HEK293 (cell line): ENCODE results near the gene EXOC7.

ENCODE experiments used
- CTCF ChIA-PET: fragments of 350-600 bp; formaldehyde crosslinking; extraction: SDS; loops from one replicate; lab custom pipeline; 2021; ENCODE audit warnings: antibody characterized with exemption; lab: Yijun Ruan, JAX
- POLR2A ChIA-PET: fragments of 300-600 bp; formaldehyde crosslinking; extraction: SDS; loops from one replicate; lab custom pipeline; 2020; ENCODE audit warnings: antibody characterized with exemption, inconsistent platforms; lab: Yijun Ruan, JAX
- H3K27ac ChIP-seq: fragments of 200-500 bp; sonication (Bioruptor generic); 2 replicates; pipeline ENCODE4 v1.5.1; 2014; ENCODE audit warnings: low read depth, low read length, control low read depth, inconsistent platforms; ENCODE audit errors: extremely low read depth
- H3K36me3 ChIP-seq, 2 experiments: fragments of 200-500 bp in 1 of 2; sonication (Bioruptor generic) in 1 of 2; 1 replicate in 1 of 2; 2 replicates in 1 of 2; pipeline ENCODE4 v1.5.1; 2014 to 2017; ENCODE audit warnings: inconsistent platforms in 2 of 2, low read length in 2 of 2; ENCODE audit not compliant: control insufficient read depth in 2 of 2, insufficient read depth in 1 of 2
- H3K4me1 ChIP-seq: fragments of 200-500 bp; sonication (Bioruptor generic); 2 replicates; pipeline ENCODE4 v1.5.1; 2014; ENCODE audit warnings: mild to moderate bottlenecking, low read length, inconsistent platforms; ENCODE audit not compliant: control insufficient read depth, insufficient read depth
- H3K4me3 ChIP-seq: 2 replicates; pipeline ENCODE4 v1.5.1; 2011; ENCODE audit warnings: low read depth, mild to moderate bottlenecking, control low read depth, low read length, moderate library complexity
- H3K9me3 ChIP-seq: fragments of 200-500 bp; sonication (Bioruptor generic); 2 replicates; pipeline ENCODE4 v1.5.1; 2014; ENCODE audit warnings: low read depth, low read length, inconsistent platforms; ENCODE audit not compliant: control insufficient read depth, insufficient read depth
- GLIS1 ChIP-seq: fragments of 450-650 bp; formaldehyde crosslinking; IDR thresholded peaks from 2 replicates; pipeline ENCODE4 v1.5.1; 2016; ENCODE audit warnings: missing biosample characterization, missing genetic modification characterization
- ZNF121 ChIP-seq: fragments of 450-650 bp; formaldehyde crosslinking; IDR thresholded peaks from 2 replicates; pipeline ENCODE4 v1.5.1; 2016; ENCODE audit warnings: missing biosample characterization, missing genetic modification characterization
- ZNF169 ChIP-seq: fragments of 450-650 bp; formaldehyde crosslinking; IDR thresholded peaks from 2 replicates; pipeline ENCODE4 v1.5.1; 2016; ENCODE audit warnings: missing biosample characterization, missing genetic modification characterization
- ZNF658 ChIP-seq: fragments of 450-650 bp; formaldehyde crosslinking; IDR thresholded peaks from 2 replicates; pipeline ENCODE4; 2016; ENCODE audit warnings: missing biosample characterization, missing genetic modification characterization
- ZNF76 ChIP-seq: fragments of 450-650 bp; formaldehyde crosslinking; IDR thresholded peaks from 2 replicates; pipeline ENCODE4; 2016; ENCODE audit warnings: low read depth, missing biosample characterization, missing genetic modification characterization, borderline replicate concordance
- ZNF776 ChIP-seq: fragments of 450-650 bp; formaldehyde crosslinking; IDR thresholded peaks from 2 replicates; pipeline ENCODE4 v1.5.0; 2017; ENCODE audit warnings: missing biosample characterization, missing genetic modification characterization, borderline replicate concordance
- TF ChIP-seq, protein P1 (sequence below): fragments of 450-650 bp; formaldehyde crosslinking; IDR thresholded peaks from 2 replicates; pipeline ENCODE4 v1.5.1; 2016; ENCODE audit warnings: missing biosample characterization, missing genetic modification characterization
- TF ChIP-seq, protein P2 (sequence below): fragments of 450-650 bp; formaldehyde crosslinking; conservative IDR thresholded peaks from 2 replicates; pipeline ENCODE4 v1.5.1; 2016; ENCODE audit warnings: low read depth, missing biosample characterization, missing genetic modification characterization
- TF ChIP-seq, protein P3 (sequence below): sonication (generic); formaldehyde crosslinking; IDR thresholded peaks from 2 replicates; pipeline ENCODE4 v1.8.1; 2022; ENCODE audit warnings: mild to moderate bottlenecking, moderate library complexity, missing genetic modification reagents

Gene EXOC7

DNA sequence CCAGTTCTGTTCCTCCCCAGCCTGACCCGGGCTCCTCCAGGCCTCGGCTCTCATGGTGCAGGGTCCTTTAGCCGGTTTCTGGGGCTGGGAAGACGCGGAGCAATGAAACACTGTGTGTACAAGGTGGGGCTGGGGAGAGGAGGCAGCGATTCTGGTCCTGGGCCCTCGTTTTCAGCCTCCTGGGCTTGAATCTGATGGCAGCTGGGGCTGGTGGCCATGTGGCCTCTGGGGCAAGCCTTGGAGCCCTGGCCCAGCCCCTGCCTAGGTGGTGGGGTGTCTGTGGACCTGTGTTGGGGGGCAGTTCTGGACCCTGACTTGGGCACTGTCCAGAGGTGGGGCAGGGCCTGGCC lies 33.4 kb upstream of the EXOC7 start:
- CTCF ChIA-PET, result interaction anchor here (0.7 kb wide), 1 partner anchor 12 kb away, joined by 3 read pairs; no protein-coding TSS in a partner anchor
- no peak overlapping the region for H3K27ac ChIP-seq
- POLR2A ChIA-PET, result no interaction called here

DNA sequence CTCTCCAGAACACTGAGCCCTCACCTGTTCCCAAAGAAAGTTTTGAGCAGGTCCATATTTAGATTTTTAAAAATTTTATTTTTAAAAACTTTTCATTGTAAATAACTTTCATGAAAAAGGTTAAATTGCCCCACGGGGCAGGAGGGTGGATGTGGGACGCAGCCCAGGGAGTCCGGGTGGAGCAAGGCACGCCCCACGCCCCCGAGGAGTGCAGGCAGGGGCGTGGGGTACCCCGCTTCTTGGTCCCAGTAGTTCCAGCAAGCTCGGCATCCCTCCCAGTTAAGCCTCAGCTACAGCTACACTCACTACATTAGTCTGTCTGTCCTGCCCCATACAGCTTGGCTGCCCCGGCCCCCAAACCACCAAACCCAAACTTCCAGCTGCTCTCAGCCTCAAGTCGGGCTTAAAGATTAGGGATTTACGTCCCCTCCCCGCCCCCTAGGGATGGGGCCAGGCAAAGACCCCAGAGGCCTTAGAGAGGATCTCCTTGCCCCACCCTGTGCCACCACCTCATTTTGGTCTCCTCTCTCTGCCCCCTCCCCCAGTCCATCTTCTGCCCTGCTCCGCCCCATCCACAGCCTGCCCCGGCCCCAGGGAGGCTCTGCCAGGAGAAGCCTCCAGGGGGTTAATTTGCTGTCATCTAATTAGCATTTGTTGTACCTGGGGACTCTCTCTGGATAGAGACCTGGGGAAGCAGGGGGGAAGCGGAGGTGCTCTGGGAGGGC lies 32.9 kb upstream of the EXOC7 start:
- TF ChIP-seq ZNF121 (tag by site-specific recombination) (0 out of 2 replicates have a peak, but pooled peaks have one; percentile 22), ZNF76 (tag by site-specific recombination) (no peak), GLIS1 (peak; percentile 22; the same call in 1 of the 2 replicates)
- TF ChIP-seq, protein P1, sequence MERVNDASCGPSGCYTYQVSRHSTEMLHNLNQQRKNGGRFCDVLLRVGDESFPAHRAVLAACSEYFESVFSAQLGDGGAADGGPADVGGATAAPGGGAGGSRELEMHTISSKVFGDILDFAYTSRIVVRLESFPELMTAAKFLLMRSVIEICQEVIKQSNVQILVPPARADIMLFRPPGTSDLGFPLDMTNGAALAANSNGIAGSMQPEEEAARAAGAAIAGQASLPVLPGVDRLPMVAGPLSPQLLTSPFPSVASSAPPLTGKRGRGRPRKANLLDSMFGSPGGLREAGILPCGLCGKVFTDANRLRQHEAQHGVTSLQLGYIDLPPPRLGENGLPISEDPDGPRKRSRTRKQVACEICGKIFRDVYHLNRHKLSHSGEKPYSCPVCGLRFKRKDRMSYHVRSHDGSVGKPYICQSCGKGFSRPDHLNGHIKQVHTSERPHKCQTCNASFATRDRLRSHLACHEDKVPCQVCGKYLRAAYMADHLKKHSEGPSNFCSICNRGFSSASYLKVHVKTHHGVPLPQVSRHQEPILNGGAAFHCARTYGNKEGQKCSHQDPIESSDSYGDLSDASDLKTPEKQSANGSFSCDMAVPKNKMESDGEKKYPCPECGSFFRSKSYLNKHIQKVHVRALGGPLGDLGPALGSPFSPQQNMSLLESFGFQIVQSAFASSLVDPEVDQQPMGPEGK, result 0 out of 2 replicates have a peak, but pooled peaks have one; percentile 22
- CTCF ChIA-PET, result no interaction called here

More for the DNA sequence above, 33.4 kb upstream of the EXOC7 start:
- no peak overlapping the region for H3K4me3 ChIP-seq
- no peaks in the 10 kb centered on the region for H3K36me3 ChIP-seq
- no peak for TF ChIP-seq ZNF169 (tag by site-specific recombination)
- TF ChIP-seq, protein P2, sequence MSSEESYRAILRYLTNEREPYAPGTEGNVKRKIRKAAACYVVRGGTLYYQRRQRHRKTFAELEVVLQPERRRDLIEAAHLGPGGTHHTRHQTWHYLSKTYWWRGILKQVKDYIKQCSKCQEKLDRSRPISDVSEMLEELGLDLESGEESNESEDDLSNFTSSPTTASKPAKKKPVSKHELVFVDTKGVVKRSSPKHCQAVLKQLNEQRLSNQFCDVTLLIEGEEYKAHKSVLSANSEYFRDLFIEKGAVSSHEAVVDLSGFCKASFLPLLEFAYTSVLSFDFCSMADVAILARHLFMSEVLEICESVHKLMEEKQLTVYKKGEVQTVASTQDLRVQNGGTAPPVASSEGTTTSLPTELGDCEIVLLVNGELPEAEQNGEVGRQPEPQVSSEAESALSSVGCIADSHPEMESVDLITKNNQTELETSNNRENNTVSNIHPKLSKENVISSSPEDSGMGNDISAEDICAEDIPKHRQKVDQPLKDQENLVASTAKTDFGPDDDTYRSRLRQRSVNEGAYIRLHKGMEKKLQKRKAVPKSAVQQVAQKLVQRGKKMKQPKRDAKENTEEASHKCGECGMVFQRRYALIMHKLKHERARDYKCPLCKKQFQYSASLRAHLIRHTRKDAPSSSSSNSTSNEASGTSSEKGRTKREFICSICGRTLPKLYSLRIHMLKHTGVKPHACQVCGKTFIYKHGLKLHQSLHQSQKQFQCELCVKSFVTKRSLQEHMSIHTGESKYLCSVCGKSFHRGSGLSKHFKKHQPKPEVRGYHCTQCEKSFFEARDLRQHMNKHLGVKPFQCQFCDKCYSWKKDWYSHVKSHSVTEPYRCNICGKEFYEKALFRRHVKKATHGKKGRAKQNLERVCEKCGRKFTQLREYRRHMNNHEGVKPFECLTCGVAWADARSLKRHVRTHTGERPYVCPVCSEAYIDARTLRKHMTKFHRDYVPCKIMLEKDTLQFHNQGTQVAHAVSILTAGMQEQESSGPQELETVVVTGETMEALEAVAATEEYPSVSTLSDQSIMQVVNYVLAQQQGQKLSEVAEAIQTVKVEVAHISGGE (tag by site-specific recombination), result no peak
- H3K9me3 ChIP-seq, result no peaks in the 10 kb centered on the region
- peaks cover 13% of the 10 kb centered on the region for H3K4me1 ChIP-seq

DNA sequence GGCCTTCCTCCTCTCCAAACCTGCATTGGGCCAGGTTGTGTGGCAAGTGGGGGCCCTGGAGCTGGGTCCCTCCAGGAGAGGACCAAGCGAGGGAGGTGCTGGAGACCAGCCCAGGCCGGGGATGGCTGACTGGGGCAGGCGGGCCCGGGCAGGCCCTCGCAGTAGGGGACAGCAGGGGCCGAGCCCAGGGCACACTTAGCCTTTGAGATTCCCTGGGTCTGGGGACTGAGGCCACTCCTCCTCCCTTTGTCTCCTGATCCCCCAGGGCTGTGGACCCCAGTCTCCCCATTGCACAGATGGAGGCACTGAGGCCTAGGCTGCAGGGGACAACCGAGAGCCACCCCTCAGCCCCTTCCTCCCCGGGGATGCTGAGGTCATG lies 32.2 kb upstream of the EXOC7 start:
- ChIA-PET POLR2A (interaction anchor here (1.2 kb wide), 1 partner anchor 12 kb away, joined by 3 read pairs; no protein-coding TSS in a partner anchor), CTCF (no interaction called here)
- no peak for TF ChIP-seq ZNF776 (tag by site-specific recombination)
- TF ChIP-seq, protein P3, sequence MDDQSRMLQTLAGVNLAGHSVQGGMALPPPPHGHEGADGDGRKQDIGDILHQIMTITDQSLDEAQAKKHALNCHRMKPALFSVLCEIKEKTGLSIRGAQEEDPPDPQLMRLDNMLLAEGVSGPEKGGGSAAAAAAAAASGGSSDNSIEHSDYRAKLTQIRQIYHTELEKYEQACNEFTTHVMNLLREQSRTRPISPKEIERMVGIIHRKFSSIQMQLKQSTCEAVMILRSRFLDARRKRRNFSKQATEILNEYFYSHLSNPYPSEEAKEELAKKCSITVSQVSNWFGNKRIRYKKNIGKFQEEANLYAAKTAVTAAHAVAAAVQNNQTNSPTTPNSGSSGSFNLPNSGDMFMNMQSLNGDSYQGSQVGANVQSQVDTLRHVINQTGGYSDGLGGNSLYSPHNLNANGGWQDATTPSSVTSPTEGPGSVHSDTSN, result no peak
- TF ChIP-seq GLIS1, result peak; percentile 36
- TF ChIP-seq ZNF658, result no peak
- no peaks in the 10 kb centered on the region for H3K9me3 ChIP-seq
- no peak overlapping the region for H3K4me3 ChIP-seq
- no peak overlapping the region for H3K27ac ChIP-seq
- H3K36me3 ChIP-seq, result no peaks in the 10 kb centered on the region
- peaks cover 4% of the 10 kb centered on the region for H3K4me1 ChIP-seq

More for the DNA sequence above, 32.9 kb upstream of the EXOC7 start:
- Histone ChIP-seq H3K36me3 (no peaks in the 10 kb centered on the region), H3K9me3 (no peaks in the 10 kb centered on the region), H3K4me3 (no peak overlapping the region), H3K4me1 (peaks cover 8% of the 10 kb centered on the region), H3K27ac (no peak overlapping the region)
- POLR2A ChIA-PET, result no interaction called here
